GM12865 (cell line): ENCODE results near the gene TP53AIP1.

Source experiments
- DNase-seq: peaks from one replicate; pipeline ENCODE4 v3.0.0; 2010; ENCODE audit warnings: low read depth
- H3K4me3 ChIP-seq: 2 replicates; pipeline ENCODE4 v1.5.1; 2011; ENCODE audit warnings: mild to moderate bottlenecking, low read depth, low read length, control low read depth
- TF ChIP-seq, protein P1 (sequence below): IDR thresholded peaks from 2 replicates; pipeline ENCODE4 v1.5.1; 2011; ENCODE audit warnings: low read length, control low read depth, low read depth, inconsistent platforms; ENCODE audit not compliant: insufficient read depth; ENCODE audit errors: missing control alignments

Gene TP53AIP1

DNA sequence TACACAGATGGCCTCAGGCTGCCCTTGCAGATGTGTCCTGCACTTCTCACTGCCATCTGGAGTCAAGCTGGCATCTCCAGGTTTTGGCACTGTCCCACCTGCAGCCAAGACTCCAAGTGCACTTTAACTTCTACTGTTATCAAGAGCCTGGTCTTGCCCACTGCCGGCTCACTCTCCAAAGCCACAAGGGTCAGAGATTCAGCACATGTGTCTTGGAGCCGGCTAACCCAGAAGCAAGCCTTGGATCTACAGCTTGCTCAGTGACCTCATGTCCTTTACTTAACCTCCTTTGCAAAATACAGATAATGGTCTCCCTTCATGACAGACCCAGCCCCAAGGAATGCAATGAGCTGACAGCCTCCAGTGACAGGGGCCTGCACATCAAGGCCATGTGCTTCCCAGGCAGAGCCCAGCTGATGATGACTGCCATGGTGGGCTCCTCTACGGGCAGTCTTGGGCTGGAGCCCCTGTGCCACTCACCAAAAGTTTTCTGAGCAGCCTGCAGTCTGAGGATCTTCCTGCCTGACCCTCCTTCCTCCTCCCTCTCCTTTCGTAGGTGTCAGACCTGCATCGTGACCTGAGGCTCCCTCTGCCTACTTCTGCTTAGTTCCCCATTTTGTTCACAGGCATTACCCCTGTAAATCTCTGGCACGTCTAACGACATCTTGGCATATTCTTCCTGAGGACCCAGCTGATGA lies 9.0 kb downstream of the TP53AIP1 start:
- H3K4me3 ChIP-seq, result no peak overlapping the region
- DNase-seq, result no peak
- TF ChIP-seq, protein P1, sequence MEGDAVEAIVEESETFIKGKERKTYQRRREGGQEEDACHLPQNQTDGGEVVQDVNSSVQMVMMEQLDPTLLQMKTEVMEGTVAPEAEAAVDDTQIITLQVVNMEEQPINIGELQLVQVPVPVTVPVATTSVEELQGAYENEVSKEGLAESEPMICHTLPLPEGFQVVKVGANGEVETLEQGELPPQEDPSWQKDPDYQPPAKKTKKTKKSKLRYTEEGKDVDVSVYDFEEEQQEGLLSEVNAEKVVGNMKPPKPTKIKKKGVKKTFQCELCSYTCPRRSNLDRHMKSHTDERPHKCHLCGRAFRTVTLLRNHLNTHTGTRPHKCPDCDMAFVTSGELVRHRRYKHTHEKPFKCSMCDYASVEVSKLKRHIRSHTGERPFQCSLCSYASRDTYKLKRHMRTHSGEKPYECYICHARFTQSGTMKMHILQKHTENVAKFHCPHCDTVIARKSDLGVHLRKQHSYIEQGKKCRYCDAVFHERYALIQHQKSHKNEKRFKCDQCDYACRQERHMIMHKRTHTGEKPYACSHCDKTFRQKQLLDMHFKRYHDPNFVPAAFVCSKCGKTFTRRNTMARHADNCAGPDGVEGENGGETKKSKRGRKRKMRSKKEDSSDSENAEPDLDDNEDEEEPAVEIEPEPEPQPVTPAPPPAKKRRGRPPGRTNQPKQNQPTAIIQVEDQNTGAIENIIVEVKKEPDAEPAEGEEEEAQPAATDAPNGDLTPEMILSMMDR, result no peak

DNA sequence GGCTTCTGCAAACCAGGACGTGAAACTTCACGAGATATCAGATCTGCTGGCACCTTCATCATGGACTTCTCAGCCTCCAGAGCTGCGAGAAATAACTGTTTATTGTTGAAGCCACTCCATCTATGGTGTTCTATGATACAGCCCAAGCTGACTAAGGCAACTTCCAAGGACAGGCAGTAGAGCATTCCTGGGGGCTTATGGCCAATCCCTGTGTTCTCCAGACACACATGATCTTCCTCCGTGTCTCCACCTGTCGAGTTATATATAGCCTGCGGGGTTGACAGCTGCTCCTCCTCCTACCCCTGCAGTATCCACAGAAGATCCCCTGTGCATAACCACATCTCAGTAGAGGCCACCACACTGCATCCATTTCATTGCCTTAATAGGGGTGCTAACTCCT lies 11.0 kb downstream of the TP53AIP1 start:
- no peak overlapping the region for H3K4me3 ChIP-seq
- TF ChIP-seq, protein P1, result no peak
- DNase-seq, result no peak

DNA sequence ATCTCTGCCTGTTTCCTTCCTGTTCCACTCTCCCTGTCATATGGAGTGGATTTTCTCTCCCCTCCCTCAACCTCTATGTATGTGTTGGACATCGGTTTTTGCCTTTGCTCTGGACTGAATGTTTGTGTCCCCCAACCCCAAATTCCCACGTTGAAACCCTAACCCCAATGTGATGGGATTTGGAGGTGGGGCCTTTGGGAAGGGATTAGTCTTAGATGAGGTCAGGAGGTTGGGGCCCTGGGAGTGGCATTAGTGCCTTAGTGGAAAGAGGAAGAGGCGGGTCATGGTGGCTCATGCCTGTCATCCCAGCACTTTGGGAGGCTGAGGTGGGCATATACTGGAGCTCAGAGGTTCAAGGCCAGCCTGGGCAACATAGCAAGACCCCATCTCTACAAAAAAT lies 11.6 kb downstream of the TP53AIP1 start:
- no peak for DNase-seq
- TF ChIP-seq, protein P1, result no peak
- no peak overlapping the region for H3K4me3 ChIP-seq

DNA sequence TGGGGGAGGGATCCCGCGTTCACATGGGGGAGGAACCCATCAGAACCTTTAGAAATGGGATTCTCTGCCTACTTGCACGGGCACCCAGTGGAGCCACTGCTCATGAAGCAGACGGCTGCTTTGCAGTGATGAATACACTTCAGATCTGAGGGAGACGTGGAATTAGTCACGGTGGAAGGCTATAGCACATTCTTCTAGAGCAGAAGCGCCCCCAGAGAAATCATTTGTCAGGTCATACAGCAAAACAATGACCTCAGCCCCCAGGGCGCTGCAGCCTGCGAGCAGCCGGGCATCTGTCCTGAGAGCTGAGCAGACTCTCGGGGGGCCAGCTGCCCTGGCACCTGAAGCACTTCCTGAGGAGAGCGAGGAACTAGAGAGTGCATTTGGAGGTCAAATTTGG lies 12.7 kb downstream of the TP53AIP1 start:
- H3K4me3 ChIP-seq, result no peak overlapping the region
- peak; percentile 14 for DNase-seq
- TF ChIP-seq, protein P1, result no peak

DNA sequence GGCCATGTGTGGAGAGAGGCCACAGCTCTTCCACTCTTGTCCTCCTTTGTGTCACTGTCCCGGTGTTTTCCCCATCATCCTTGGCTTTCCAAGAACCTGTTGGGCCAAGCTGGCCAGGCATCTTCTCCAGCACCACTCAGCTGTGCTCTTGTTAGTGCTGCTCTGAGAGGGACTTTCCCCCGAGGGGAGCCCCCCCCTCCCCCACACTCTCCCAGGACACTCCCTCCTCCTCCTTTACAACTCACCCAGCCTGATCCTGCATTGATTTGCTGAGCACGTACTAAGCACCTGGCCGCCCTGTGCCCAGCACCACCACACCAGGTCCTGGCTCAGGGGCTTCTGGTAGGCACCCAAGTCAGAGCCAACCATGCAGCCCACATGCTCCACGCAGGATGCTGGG lies 13.2 kb downstream of the TP53AIP1 start:
- no peak overlapping the region for H3K4me3 ChIP-seq
- DNase-seq, result peak; percentile 24
- TF ChIP-seq, protein P1, result no peak

DNA sequence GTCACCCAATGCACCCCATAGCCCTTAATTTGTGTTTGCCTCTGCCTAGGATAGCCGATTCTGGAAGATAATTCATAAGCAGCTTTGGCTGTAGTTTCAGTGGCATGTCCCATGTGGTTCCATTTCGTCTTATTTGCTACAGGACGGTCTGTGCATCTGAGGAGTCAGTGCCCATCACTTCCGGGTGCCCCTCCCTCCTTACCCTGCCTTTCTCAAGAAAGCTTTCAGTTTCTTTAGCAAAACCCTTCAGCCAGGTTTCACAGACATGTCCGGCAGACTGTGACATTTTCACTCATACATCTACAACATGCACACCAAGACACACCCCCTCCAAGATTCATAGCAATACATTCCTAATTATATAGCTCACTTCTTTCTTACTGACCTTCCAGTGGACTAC lies 14.3 kb downstream of the TP53AIP1 start:
- TF ChIP-seq, protein P1, result no peak
- peak; percentile 88 for DNase-seq
- H3K4me3 ChIP-seq, result no peak overlapping the region
